Fibroblast of skin of back (primary cell): ENCODE measurements around the gene KLHL18.
"Not testable (repeated sequence)": the region's sequence is repeated elsewhere in the genome, so short reads cannot be mapped to it uniquely, and the experiment has no call there.

Experiments
- DNase-seq: peaks from one replicate; pipeline ENCODE4 v3.0.0-alpha.2; 2013

Gene KLHL18

DNA sequence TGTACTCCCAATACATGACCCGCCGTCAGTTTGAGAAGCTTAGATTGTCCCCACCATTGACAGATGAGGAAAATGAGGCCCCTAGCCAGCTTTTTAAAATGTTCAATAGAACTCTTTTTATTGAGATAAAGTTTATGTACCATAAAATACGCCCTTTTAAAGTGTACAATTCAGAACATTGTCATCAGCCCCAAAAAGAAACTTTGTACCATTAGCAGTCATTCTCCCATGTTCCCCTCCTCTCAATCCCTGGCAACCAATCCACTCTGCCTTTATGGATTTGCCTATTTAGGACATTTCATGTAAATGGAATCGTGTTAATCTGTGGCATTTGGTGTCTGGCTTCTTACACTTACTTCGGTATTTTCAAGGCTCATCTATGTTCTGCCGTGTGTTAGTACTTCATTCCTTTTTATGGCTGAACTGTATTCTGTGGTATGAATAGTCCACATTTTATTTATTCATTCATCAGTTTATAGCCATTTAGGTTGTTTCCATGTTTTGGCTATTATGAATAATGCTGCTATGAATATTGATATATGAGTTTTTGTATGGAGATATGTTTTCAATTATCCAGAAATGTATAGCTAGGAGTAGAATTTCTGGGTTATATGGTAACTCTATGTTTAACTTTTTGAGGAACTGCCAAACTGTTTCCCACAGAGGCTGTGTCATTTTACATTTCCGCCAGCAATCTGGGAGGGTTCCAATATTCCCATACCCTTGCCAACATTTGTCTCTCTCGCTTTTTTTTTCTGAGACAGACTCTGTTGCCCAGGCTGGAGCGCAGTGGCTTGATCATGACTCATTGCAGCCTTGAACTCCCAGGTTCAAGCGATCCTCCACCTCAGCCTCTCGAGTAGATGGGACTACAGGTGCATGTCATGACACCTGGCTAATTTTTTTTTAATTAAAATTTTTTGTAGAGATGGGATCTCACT lies 82.7 kb downstream of the KLHL18 start:
- peak; percentile 86 for DNase-seq

DNA sequence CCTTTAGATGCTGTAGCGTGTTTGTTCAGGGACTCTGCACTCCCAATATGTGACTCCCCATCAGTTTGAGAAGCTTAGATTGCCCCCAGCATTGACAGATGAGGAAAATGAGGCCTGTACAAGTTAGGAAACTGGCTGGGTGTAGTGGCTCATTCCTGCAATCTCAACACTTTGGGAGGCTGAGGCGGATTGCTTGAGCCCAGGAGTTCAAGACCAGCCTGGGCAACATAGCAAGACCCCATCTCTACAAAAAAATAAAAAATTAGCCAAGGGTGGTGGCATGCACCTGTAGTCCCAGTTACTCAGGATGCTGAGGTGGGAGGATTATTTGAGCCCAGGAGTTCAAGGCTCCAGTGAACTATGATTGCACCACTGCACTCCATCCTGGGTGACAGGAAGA lies 84.1 kb downstream of the KLHL18 start:
- DNase-seq, result no peak

GRCh38 chr3:47367631-47368030 lies 84.9 kb downstream of the KLHL18 start:
- no peak for DNase-seq

DNA sequence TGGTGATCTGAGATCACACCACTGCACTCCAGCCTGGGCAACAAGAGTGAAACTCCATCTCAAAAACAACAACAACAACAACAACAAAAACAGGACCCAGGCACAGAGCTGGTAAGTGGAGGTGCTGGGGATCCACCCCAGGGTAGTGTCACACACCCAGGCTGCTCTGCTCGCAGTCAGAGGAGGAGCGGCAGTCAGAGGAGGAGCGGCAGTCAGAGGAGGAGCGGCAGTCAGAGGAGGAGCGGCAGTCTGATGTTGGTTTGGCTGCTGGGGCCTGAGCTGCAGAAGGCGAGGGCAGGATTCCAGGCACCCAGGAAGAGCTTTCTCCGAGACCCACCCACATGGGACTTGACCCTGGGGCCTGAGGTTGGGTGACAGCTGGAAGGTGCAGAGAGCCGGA lies 87.3 kb downstream of the KLHL18 start:
- DNase-seq, result not testable (repeated sequence)

DNA sequence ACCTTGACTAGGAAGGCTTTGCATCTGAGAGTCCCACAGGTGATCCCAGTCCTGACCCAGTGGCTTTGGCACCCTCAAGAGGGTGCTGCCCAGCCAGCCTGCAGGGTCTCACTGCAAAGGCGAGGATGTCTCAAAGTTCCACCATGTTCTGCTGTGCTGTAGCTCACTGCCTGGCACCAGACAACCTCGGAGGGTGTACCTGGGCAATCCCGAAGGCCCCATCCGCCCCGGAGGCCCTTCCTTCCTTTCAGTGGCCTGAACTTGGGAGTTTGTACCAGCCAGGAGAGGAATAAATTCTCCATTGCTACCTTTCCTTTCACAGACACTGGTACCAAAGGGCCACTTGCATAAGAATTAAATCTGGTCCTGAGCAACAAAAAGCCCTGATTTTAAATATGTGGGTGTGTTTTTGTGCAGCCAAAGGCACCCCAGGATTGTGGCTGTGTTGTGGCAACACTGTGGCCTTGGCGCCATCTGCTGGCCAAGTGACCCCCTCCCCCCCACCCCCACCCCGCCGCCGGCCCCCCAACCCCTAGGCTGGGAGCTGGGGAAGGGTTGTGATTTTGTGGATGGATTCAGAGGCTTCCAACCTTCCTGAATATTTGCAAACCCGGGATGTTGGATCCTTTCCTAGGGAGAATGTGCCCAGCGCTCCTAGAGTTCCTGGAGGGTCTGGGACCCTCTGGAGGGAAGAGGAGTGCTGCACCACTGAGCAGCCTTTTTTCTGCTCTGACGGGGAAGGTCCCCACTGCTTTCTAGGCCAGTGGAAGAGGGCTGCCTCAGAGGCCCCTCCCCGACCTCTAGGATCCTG lies 88.3 kb downstream of the KLHL18 start:
- peak; percentile 14 for DNase-seq

GRCh38 chr3:47374587-47374986 lies 91.8 kb downstream of the KLHL18 start:
- no peak for DNase-seq

- no peak for DNase-seq
Measured at GRCh38 chr3:47376393-47376792, 93.6 kb downstream of the KLHL18 start.

DNA sequence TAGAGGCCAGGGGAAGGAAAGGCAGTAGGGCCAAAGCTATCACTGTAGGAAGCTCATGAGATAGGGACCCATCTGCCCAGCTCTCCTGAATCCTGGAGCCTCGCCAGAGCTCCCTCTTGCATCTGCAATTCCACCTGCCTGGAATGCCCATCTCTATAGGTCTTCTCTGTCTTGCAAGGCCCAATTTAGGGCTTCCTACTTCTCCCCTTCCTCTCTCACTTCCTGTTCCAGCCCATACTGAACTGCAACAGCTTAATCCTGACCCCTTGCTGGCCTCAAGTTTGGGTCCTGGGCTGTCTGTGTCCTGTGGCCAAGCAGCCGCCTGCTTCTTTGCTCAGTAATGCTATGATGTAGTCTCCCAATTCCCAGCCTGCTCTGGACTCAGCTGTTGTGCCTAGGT lies 94.4 kb downstream of the KLHL18 start:
- DNase-seq, result no peak

DNA sequence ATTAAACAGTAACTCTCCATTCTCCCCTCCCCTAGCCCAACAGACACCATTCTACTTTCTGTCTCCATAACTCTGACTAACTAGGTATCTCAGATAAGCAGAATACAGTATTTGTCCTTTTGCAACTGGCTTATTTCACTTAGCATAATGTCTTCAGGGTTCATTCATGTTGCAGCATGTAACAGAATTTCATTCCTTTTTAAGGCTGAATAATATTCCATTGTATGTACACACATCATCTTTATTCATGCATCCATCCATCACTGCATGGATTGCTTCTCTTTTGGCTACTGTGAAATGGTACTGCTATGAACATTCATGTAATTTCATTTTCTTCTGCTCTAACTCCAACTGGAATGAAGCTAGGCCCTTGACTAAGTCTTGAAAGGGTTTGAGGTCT lies 96.1 kb downstream of the KLHL18 start:
- no peak for DNase-seq

GRCh38 chr3:47379411-47379899 lies 96.7 kb downstream of the KLHL18 start:
- no peak for DNase-seq

- no peak for DNase-seq
Measured at GRCh38 chr3:47380026-47380600, 97.4 kb downstream of the KLHL18 start.

GRCh38 chr3:47380601-47381316 lies 98.0 kb downstream of the KLHL18 start, which contains the start of gene PTPN23:
TSS of gene PTPN23 (plus strand) at chr3:47381021. CDS start at chr3:47381097, 76 bp downstream.
- peak; percentile 99 for DNase-seq

DNA sequence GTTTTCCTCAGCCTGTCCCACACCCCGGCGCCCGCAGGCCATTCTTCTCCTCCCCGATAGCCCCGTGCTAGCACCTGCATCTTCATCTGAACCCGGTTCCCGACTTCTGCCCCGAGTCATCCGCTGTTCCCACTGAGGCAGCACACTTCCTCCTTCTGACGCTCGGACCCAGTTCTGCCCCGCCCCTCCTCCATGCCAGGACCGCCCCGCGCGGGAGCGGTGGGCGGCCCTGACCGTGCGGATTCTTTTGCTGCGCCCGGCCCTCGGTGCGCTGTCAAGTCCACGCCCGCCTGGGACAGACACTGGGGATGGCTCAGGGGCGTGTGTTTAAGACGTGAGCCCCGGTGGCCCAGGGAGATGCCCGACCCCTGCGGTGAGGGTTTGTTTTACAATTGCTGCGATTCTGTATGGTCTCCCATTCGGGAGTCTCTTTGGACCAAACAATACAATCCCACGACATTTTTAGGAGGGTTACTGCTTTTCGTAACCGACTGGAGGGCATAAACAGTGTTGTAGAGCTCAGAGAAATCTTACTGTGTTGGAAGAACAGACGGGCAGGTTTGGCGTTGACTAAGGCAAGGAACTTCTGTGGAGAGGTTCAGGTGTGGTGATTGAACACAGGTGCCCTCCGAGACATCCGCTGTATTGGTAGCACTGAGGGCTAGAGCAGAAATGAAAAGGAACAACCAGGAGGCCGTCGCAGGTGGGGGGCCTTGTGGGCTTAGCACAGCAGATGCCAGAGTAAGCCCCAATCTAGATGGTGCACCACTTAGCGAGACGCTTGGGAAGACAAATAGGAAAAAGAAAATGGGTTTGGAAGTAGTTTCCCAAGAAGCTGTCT lies 98.8 kb downstream of the KLHL18 start:
- DNase-seq, result peak; percentile 92

DNA sequence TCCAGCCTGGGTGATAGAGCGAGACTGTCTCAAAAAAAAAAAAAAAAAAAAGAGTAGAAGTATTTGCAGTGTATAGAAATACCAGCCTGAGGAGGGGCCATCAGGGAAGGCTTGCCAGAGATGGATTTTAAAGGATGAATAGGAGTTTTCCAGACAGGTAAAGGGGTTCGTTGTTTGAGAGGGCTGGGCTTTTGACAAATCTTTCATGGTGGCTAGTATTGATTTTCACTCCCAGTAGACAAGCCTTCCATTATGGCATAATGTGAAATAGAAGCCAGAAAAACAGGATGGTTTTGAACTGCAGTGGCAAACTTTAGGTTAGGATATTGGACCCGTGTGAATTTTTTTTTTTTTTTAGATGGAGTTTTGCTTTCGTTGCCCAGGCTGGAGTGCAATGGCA lies 101.7 kb downstream of the KLHL18 start:
- no peak for DNase-seq

DNA sequence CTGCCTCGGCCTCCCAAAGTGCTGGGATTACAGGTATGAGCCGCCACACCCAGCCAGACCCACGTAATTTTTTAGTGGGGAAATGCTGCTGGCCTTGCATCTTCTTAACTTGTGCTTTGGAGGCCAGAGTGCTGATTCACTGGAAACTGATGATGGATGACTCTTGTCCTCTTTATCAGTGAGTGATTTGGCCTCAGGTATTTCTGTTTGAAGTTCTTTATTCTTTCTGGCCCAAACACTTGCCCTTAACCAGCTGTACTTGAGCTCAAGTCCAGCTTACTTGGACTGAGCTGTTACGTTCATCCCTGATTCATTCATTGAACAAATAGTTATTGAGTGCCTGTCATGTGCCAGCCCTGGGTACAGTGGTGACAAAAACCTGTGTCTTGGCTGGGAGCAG lies 102.3 kb downstream of the KLHL18 start:
- DNase-seq, result no peak

DNA sequence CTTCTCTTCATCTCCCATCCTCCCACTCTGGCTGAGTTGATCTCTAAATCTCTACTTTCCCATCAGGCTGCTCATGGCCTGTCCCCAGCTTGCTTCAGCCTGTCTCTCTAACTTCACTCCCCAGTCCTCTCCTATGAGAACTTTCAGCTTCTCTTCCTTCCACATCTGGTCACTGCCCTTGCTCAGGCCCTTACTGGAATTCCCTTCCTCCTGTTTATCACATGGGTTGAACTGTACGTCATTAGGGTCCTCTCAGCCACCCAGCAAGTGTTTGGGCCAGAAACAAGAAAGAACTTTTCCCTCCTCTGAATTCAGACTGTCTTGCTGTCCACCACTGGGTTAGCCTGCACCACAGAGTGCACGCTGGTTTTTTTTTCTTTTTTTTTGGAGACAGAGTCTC lies 103.1 kb downstream of the KLHL18 start:
- DNase-seq, result no peak

GRCh38 chr3:47392933-47393332 lies 110.2 kb downstream of the KLHL18 start:
- no peak for DNase-seq

DNA sequence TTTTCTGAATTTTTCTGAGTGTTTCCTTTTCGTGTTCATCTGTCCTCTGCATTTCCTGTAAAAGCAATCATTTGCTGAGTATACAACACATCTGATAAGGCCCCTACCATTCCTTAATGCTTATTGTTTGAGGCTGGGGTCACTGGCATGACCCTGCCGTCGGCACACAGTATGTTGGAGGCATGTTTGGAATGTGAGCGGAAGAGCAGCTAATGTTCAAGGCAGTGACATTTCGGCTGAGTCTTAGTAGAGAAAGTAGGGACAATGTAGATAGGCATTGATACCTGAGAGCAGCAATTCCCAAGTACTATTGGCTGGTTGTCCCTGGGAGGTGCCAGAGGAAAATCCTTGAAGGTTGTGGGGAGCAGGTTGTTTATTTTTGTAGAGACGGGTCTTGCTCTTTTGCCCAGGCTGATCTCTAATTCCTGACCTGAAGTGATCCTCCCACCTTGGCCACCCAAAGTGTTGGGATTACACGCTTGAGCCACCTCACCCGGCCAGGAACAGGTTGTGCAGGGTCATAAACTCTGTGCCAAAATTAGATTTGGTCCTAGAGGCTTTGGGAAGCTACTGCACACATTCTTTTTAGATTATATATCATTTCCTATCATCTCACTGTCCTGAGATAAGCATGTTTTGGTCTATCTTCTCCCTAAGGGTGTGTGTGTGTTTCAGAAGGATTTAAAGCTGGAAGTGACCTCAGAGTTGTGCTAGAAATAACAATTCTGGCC lies 111.6 kb downstream of the KLHL18 start:
- peak; percentile 61 for DNase-seq

DNA sequence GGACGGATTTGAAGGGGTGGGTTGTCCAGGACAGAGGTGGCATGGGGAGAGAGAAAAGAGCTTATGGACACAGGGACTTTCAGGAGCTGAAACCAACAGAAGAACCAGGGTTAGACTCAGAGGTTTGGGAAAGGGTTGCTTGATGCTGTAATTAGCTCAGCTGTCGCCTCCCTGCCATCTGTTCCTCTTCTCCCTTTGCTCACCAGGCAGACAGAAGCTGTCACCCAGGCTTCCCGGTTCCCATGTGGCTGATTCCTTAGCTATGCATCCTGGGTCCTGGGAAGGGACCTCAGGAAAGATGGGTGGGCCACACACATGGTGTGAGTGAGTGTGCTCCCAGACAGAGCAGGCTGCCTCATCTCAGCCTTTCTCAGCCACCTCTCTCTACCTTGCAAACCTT lies 112.1 kb downstream of the KLHL18 start:
- DNase-seq, result peak; percentile 31
